Measurements from ENCODE around the gene OSBPL1A. TPM values are rescaled to one million over a fixed set of nuclear protein-coding genes. Genes with fewer than 3 reads are reported as not detected.
"Not testable (repeated sequence)": the region's sequence is repeated elsewhere in the genome, so short reads cannot be mapped to it uniquely, and the experiment has no call there.

Gene OSBPL1A
- total and polyA plus RNA-seq, 9 donors = 43.0 to 68.0 (median 56.7) TPM

DNA sequence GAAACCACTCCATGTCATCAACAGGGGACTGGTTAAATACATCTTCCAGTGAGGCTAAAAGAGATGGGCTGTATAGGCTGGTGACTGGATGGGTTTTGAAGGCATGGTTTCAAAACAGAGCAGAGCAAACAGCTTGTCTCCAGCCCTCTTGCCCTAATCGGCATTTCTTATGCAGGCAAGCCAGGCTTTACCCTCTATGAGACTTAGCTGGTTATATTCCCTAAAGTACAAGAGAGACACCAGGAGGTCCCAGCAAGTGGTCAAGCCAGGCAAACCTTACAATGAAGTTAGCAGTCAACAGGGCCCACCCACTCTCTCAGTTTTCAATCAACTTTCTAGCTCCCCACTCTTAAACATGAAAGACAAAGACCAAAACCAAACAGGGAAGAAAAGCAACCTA lies 19.0 kb downstream of the OSBPL1A start:
- H3K9me3 ChIP-seq (replicated peaks; ENCODE audit: control insufficient read depth, low read depth, low read length) = no peaks in the 10 kb centered on the region
- H3K27me3 ChIP-seq (ENCODE audit: control insufficient read depth, insufficient read depth, low read length) = no peaks in the 10 kb centered on the region
- H3K36me3 ChIP-seq (ENCODE audit: control insufficient read depth, insufficient read depth, low read length) = peaks cover 14% of the 10 kb centered on the region
- DNase-seq = no peak
- H3K4me3 ChIP-seq (ENCODE audit: low read length) = no peak overlapping the region
- H3K4me1 ChIP-seq (ENCODE audit: control insufficient read depth, insufficient read depth, low read length) = no peaks in the 10 kb centered on the region
- H3K27ac ChIP-seq (ENCODE audit: low read length) = no peak overlapping the region
- 80% methylated on average over 1 of the region's 1 CpG for WGBS (ENCODE audit: insufficient coverage)

GRCh38 chr18:24376531-24376930 lies 21.1 kb downstream of the OSBPL1A start:
- H3K4me3 ChIP-seq (ENCODE audit: low read length); H3K27ac ChIP-seq (ENCODE audit: low read length); H3K9me3 ChIP-seq (replicated peaks; ENCODE audit: control insufficient read depth, low read depth, low read length); H3K4me1 ChIP-seq (ENCODE audit: control insufficient read depth, insufficient read depth, low read length); H3K27me3 ChIP-seq (ENCODE audit: control insufficient read depth, insufficient read depth, low read length); DNase-seq: not testable (repeated sequence)
- peaks cover 14% of the 10 kb centered on the region for H3K36me3 ChIP-seq (ENCODE audit: control insufficient read depth, insufficient read depth, low read length)
- WGBS (ENCODE audit: insufficient coverage) = 97% methylated on average over 20 of the region's 23 CpGs

DNA sequence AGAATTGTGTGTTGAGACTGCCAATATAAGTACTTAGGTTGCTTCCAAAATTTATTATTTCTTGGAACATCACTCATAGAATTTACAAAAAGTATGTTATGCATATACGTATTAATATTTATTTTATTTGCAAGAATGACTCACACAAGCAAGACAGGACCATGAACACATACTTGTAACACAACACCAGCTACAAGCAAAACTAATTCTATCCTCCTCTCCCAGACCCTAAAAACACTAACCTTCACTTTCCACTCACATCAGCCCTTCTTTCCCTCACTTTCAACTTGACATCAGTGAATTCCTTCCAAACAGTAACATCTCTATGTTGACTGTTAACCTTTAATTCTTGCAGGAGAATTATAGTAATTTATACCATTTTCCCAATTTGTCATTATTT lies 24.3 kb downstream of the OSBPL1A start:
- H3K4me1 ChIP-seq (ENCODE audit: control insufficient read depth, insufficient read depth, low read length) = peaks cover 6% of the 10 kb centered on the region
- peaks cover 19% of the 10 kb centered on the region for H3K36me3 ChIP-seq (ENCODE audit: control insufficient read depth, insufficient read depth, low read length)
- no peaks in the 10 kb centered on the region for H3K27me3 ChIP-seq (ENCODE audit: control insufficient read depth, insufficient read depth, low read length)
- no peak overlapping the region for H3K27ac ChIP-seq (ENCODE audit: low read length)
- WGBS (ENCODE audit: insufficient coverage) = no CpG with 5 or more reads among the region's 1 CpG
- H3K9me3 ChIP-seq (replicated peaks; ENCODE audit: control insufficient read depth, low read depth, low read length) = no peaks in the 10 kb centered on the region
- H3K4me3 ChIP-seq (ENCODE audit: low read length) = no peak overlapping the region
- no peak for DNase-seq

- H3K4me3 ChIP-seq (ENCODE audit: low read length) = no peak overlapping the region
- WGBS (ENCODE audit: insufficient coverage) = 93% methylated on average over 5 of the region's 5 CpGs
- no peaks in the 10 kb centered on the region for H3K27me3 ChIP-seq (ENCODE audit: control insufficient read depth, insufficient read depth, low read length)
- H3K9me3 ChIP-seq (replicated peaks; ENCODE audit: control insufficient read depth, low read depth, low read length) = no peaks in the 10 kb centered on the region
- no peak overlapping the region for H3K27ac ChIP-seq (ENCODE audit: low read length)
- no peak for DNase-seq
- peaks cover 19% of the 10 kb centered on the region for H3K36me3 ChIP-seq (ENCODE audit: control insufficient read depth, insufficient read depth, low read length)
- peaks cover 6% of the 10 kb centered on the region for H3K4me1 ChIP-seq (ENCODE audit: control insufficient read depth, insufficient read depth, low read length)
Measured at GRCh38 chr18:24372279-24372872, 25.2 kb downstream of the OSBPL1A start.

DNA sequence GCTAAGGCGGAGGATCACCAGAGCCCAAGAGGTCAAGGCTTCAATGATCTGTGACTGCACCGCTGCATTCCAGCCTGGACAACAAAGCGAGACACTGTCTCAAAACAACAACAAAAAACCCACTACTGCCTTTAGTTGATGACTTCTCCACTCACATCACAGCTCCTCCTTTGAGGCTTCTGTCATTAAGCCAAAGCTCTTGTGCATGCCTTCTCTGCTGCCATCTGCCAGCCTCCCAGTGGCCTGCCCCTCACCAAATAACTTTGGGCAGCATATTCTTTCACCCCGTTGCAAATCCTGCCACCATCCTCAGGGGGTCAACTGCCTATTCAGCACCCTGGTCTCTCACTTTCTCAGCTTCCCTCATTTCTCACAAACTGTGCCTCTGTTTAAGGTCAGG lies 27.5 kb downstream of the OSBPL1A start:
- Histone ChIP-seq H3K27ac (ENCODE audit: low read length) (no peak overlapping the region), H3K36me3 (ENCODE audit: control insufficient read depth, insufficient read depth, low read length) (peaks cover 34% of the 10 kb centered on the region), H3K4me1 (ENCODE audit: control insufficient read depth, insufficient read depth, low read length) (peaks cover 6% of the 10 kb centered on the region), H3K27me3 (ENCODE audit: control insufficient read depth, insufficient read depth, low read length) (no peaks in the 10 kb centered on the region), H3K9me3 (replicated peaks; ENCODE audit: control insufficient read depth, low read depth, low read length) (no peaks in the 10 kb centered on the region), H3K4me3 (ENCODE audit: low read length) (no peak overlapping the region)
- DNase-seq = no peak
- WGBS (ENCODE audit: insufficient coverage) = 83% methylated on average over 4 of the region's 4 CpGs

DNA sequence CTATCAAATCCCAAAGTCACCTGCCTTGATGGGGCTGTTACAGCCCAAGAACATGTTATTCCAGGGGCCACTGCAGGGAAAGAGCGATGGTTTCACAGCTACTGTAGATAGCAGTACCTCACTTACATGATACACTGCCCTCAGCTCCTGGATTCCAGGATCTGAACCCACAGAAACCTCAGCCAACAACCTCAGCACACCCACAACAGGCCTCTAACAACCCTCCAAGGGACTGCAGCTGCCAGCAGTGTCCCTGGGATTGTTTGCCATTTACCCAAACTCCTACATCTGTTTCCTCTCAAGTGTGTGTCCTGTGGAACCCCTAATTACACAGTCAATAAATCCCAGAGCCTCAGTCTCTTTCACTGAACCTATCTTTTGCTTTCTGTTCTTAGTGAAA lies 28.2 kb downstream of the OSBPL1A start:
- H3K9me3 ChIP-seq (replicated peaks; ENCODE audit: control insufficient read depth, low read depth, low read length) = no peaks in the 10 kb centered on the region
- H3K4me3 ChIP-seq (ENCODE audit: low read length) = no peak overlapping the region
- WGBS (ENCODE audit: insufficient coverage) = 67% methylated on average over 1 of the region's 1 CpG
- H3K27me3 ChIP-seq (ENCODE audit: control insufficient read depth, insufficient read depth, low read length) = no peaks in the 10 kb centered on the region
- no peak overlapping the region for H3K27ac ChIP-seq (ENCODE audit: low read length)
- no peak for DNase-seq
- peaks cover 6% of the 10 kb centered on the region for H3K4me1 ChIP-seq (ENCODE audit: control insufficient read depth, insufficient read depth, low read length)
- peaks cover 28% of the 10 kb centered on the region for H3K36me3 ChIP-seq (ENCODE audit: control insufficient read depth, insufficient read depth, low read length)

DNA sequence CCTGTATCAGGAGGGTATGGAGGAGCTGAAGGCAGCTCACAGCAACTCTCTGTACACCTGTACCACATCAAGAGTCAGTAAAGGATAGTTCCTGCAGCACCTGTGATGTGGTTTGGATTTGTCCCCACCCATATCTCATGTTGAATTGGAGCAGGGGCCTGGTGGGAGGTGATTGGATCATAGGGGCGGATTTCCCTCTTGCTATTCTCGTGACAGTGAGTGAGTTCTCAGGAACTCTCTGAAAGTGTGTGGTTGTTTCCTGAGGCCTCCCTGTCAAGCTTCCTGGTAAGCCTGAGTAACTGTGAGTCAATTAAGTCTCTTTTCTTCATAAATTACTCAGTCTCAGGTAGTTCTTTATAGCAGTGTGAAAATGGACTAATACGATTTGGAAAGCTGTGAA lies 28.9 kb downstream of the OSBPL1A start:
- no peaks in the 10 kb centered on the region for H3K9me3 ChIP-seq (replicated peaks; ENCODE audit: control insufficient read depth, low read depth, low read length)
- H3K27me3 ChIP-seq (ENCODE audit: control insufficient read depth, insufficient read depth, low read length) = no peaks in the 10 kb centered on the region
- no peak overlapping the region for H3K27ac ChIP-seq (ENCODE audit: low read length)
- H3K36me3 ChIP-seq (ENCODE audit: control insufficient read depth, insufficient read depth, low read length) = peaks cover 23% of the 10 kb centered on the region
- H3K4me1 ChIP-seq (ENCODE audit: control insufficient read depth, insufficient read depth, low read length) = peaks cover 6% of the 10 kb centered on the region
- no peak for DNase-seq
- 63% methylated on average over 1 of the region's 3 CpGs for WGBS (ENCODE audit: insufficient coverage)
- H3K4me3 ChIP-seq (ENCODE audit: low read length) = no peak overlapping the region

DNA sequence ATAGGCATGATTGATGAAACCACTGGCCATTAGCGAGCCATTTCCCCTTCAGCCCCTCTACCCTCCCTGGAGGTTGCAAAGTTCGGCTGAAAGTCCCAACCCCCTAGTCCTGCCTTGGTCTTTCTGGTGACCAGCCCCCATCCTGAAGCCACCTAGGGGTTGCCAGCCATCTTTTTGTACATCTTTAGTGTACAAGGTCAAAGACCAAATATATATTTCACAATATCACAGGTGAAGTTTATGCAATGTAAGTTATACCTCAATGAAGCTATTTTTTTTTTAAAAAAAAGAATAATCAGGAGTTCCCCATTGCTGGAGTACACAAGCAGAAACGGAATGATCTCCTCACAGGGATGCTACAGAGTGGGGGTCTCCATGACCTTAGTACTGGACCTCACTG lies 31.3 kb downstream of the OSBPL1A start:
- Histone ChIP-seq H3K36me3 (ENCODE audit: control insufficient read depth, insufficient read depth, low read length) (peaks cover 23% of the 10 kb centered on the region), H3K9me3 (replicated peaks; ENCODE audit: control insufficient read depth, low read depth, low read length) (no peaks in the 10 kb centered on the region), H3K27ac (ENCODE audit: low read length) (no peak overlapping the region), H3K27me3 (ENCODE audit: control insufficient read depth, insufficient read depth, low read length) (no peaks in the 10 kb centered on the region), H3K4me1 (ENCODE audit: control insufficient read depth, insufficient read depth, low read length) (peaks cover 6% of the 10 kb centered on the region), H3K4me3 (ENCODE audit: low read length) (no peak overlapping the region)
- no CpG with 5 or more reads among the region's 3 CpGs for WGBS (ENCODE audit: insufficient coverage)
- DNase-seq = no peak

- no peaks in the 10 kb centered on the region for H3K4me1 ChIP-seq (ENCODE audit: control insufficient read depth, insufficient read depth, low read length)
- H3K27me3 ChIP-seq (ENCODE audit: control insufficient read depth, insufficient read depth, low read length) = no peaks in the 10 kb centered on the region
- DNase-seq = no peak
- H3K9me3 ChIP-seq (replicated peaks; ENCODE audit: control insufficient read depth, low read depth, low read length) = no peaks in the 10 kb centered on the region
- H3K4me3 ChIP-seq (ENCODE audit: low read length) = no peak overlapping the region
- no peak overlapping the region for H3K27ac ChIP-seq (ENCODE audit: low read length)
- H3K36me3 ChIP-seq (ENCODE audit: control insufficient read depth, insufficient read depth, low read length) = peaks cover 19% of the 10 kb centered on the region
- no CpG with 5 or more reads among the region's 1 CpG for WGBS (ENCODE audit: insufficient coverage)
Measured at GRCh38 chr18:24364177-24364576, 33.4 kb downstream of the OSBPL1A start.

- no CpG with 5 or more reads among the region's 1 CpG for WGBS (ENCODE audit: insufficient coverage)
Measured at GRCh38 chr18:24362757-24363156, 34.9 kb downstream of the OSBPL1A start.

More at GRCh38 chr18:24362757-24363156, 34.9 kb downstream of the OSBPL1A start:
- Histone ChIP-seq H3K4me1 (ENCODE audit: control insufficient read depth, insufficient read depth, low read length) (no peaks in the 10 kb centered on the region), H3K36me3 (ENCODE audit: control insufficient read depth, insufficient read depth, low read length) (peaks cover 15% of the 10 kb centered on the region), H3K27ac (ENCODE audit: low read length) (no peak overlapping the region), H3K27me3 (ENCODE audit: control insufficient read depth, insufficient read depth, low read length) (no peaks in the 10 kb centered on the region), H3K9me3 (replicated peaks; ENCODE audit: control insufficient read depth, low read depth, low read length) (no peaks in the 10 kb centered on the region), H3K4me3 (ENCODE audit: low read length) (no peak overlapping the region)
- no peak for DNase-seq

Measured in muscle of leg (tissue), 11 donors.